CD4-positive, alpha-beta T cell treated with Interleukin-4 for 4 hours (primary cell): ENCODE measurements around the gene GORASP2.

Experiments
- DNase-seq: peaks from one replicate; pipeline ENCODE4 v3.0.0-alpha.2; 2020

GORASP2 gene

DNA sequence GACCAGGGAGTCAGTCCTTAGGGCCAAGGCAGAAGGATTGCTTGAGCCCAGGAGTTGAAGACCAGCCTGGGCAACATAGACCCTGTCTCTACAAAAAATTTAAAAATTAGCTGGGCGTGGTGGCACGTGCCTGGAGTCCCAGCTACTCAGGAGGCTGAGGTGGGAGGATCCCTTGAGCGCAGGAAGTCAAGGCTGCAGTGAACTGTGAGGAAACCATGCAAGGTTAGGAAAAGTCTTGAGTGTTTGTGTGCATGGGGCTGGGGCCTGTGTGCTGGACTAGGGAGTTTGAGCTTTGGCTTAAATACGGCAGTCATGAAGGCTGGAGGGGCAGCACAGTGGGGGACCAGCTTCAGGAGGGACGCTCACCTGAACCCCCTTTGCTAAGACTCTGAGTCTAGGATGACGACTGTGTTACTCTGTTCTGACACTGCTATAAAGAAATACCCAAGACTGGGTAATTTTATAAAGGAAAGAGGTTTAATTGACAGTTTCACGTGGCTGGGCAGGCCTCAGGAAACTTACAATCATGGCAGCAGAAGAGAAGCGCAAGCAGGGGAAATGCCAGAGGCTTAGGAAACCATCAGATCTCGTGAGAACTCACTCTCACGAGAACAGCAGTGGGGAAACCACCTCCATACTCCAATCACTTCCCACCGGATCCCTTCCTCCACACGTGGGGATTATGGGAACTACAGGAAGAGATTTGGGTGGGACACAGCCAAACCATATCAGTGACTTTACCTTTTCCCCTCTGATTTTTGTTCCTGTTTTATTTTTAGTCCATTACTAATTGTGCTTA, 39.4 kb downstream of the GORASP2 start:
- DNase-seq, result no peak

DNA sequence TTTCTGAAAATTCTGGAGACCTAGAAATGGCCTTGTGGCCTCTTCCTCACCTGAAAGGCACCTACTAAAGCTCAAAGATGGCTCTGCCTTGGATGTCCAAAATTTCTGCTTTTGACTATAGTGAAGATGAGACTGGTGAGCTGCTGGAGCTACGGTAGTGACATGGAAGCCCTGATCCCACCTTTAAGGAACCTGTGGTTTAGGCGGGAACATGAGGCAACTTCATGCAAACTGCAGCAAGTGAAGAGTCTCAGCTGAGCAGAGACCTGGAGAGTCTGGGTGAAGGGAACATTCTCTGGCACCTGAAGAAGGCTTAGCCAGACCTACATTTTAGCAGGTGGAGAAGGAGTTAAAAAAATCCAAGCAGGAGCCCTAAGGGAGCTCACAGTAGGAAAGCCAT, 40.0 kb downstream of the GORASP2 start:
- DNase-seq, result no peak

DNA sequence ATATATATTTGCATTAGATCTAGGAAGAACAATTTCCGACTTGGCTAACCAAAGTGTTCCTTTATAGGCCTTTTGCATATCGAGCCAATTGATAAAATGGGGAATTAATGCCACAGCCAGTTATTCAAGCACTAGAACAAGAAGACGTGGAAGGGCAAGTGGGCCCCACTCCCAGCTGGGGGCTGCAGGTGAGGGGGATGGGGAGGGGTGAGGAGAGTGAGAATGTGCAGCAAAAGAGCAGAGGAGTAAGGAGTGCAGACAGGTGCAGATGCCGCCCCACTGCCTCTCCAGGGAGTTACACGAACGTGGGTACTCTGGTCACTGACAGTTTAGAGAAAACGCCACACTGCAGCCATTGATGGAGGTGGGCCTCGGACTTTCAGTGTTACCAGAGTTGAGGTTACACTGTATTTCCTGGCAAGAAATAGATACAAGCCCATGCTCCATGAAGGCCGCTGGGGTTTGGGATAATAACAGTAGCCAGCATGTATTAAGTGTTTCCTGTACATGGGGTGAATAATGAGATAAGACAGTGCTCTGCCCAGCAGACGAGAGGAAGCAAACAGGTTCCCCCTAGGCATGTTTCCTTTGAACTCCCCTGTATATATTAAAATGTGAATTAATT, 40.9 kb downstream of the GORASP2 start:
- no peak for DNase-seq

DNA sequence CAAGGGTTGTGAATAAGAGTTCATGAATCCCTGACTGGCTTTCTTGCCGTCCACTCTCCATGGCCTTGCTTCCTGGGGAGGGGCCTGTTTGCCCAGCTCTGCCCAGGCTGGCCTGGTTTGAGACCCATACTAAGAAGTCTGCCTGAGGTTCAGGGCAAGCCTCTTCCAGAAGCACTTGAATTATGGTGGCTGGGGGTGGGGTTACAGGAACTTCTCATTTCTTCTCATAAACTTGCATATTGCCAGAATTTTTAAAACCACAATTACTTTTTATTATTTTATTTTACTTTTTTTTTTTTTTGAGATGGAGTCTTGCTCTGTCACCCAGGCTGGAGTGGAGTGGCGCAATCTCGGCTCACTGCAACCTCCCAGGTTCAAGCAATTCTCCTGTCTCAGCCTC, 42.0 kb downstream of the GORASP2 start:
- DNase-seq, result no peak

DNA sequence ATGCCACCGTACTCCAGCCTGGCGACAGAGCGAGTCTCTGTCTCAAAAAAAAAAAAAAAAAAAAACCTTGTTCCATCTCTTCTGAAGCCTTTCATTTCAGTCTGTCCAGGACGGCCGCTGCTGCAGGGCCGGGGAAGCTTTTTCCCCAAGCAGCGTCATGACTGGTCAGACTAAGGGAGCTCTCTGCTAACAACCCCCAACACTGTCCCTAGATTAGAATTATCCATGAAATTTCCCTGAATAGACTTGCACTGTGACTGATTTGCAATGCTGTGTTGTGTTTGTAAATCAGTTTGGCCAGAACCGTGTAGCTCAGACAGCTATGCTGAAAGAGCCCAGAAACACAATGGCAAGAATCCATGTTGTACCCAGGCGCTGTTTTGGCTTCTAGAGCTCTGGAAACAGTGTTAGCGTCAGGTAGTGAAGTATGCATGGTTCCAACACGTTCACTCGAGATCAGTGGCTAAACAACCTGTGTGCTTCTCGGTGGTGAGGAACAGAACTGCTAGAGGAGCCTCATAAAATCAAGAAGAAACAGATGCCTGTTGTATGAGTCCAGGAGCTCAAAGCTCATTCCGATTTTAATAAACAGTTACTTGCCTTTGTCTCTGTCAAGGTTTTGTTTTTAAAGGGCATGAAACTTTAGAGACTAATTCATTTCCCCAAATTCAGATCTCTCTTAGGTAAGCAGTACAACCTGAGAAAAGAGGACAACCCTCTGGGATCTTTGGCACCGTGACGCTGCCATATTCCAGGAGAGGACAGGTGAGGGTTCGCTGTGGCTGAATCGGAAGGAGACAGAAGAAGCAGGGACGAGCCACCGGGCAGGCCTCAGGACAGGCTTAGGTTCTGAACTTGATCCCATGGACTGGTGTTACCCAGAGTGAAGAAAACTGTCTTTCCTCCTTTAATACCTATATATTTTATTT, 43.5 kb downstream of the GORASP2 start:
- DNase-seq, result no peak

DNA sequence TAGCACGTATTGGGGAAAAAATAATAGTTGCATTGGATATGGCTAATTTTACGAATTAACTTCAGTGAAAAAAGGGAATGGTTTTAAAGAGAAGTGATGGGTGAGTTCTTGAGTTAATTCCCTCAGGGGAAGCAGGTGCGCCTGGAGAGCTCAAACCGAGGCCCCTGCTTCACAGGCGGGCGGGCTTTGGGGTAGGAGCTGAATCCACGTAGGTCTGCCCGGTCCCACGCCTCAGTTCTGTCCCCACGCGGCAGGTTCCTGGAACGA, 44.1 kb downstream of the GORASP2 start:
- no peak for DNase-seq

DNA sequence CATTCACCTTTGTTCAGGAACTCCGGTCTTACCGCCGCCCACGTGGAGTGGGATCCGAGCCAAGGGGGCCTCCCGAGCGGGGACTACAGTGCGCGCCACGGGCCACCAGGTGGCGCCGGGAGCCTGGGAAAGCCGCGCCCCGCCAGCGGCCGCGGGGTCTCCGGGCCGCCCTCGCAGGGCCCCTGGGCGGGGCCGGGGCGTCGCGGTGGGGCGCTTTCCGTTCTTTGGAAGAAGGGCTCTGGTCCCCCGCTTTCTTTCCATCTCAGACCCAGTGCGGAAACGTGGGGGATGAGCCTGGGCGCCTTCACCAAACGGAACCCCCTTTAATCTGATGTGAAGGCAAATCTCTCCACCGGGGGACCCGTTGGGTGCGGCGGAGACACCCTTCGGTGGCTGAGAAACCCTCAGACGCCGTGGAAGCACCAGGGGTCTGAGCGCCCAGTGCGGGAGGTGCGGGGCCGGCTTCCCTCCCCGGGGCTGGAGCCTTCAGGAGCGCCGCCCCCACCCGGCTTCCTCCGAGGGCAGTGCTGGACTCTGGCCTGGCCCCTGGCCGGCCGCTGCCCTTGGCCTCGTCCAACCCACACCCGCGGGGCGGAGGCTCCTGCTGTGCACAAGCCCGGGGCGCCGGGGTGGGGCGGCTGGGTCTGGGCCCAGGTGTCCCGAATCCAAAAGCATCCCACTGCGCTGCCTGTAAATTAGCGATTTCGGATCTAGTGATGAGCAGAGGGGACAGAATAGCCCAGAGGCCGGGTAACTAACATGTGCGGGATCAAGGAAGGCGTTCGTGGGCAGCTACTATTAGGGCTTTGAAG, 44.6 kb downstream of the GORASP2 start:
- peak; percentile 85 for DNase-seq

DNA sequence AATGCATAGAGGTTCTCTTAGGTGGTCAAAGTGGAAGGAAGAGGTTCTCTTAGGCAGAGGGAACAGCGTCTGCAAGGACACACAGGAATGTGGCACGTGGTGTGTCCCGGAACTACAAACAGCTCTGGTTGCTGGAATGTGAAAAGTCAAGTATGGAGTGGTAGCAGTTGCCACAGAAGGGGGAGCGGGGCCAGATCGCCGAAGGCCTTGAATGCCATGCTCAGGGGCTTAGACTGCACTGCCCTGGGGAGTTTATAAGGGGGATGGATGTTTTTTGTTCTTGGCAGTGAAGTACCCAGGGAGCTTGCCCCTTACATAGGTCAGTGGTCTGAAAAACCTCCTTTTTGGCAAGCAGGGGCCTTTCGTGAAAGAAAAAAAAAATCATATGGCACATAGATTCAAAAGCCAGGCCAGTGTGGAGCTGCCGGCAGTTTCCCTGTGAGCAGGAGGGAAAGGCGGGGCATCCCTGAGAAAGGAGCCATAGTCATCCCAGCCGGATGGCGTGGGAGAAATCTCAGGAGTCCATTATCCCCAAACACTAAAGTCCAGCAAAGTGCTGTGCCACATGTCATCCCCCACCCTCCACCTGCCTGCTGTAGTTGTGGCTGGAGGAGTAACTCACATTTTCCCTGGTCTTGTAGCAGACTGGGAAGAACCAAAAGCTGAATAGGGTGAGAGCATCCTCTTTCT, 45.4 kb downstream of the GORASP2 start:
- DNase-seq, result no peak

DNA sequence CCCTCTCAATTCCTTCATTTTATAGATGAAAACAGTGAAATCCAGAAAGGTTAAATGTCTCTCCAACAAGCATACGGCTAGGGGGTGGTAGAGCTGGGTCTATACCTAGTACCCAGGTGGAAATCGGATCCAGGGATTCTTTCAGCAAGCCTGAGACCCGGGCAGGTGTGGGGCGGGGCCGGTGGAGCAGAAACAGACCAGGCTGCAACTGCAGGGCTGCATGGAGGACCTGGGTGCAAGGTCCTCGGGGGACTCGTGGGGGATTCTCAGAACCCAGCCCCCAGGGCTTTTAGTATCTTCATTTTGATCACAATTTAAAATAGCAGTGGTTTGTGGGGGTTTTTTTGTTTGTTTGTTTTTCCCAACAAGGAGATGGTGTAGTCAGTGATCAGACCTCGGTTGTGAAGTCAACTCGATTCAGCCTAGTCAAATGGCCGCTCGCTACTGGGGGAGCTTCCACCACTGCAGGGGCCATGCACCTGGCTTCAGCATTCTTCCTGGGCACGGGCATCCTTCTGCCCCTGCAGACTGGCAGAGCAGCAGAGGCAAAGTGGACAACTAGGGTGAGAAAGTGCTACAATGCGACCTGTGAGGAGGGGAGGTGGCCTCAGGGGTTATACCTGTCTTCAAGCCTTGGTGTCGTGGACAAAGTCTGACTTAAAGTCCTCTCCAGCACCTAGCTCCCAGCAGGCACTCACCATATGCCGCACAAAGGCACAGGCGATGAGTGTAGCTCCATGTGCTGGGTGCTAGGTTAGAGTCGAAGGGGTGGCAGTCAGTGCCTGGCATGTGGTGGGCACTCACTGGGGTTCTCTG, 46.3 kb downstream of the GORASP2 start:
- DNase-seq, result no peak

DNA sequence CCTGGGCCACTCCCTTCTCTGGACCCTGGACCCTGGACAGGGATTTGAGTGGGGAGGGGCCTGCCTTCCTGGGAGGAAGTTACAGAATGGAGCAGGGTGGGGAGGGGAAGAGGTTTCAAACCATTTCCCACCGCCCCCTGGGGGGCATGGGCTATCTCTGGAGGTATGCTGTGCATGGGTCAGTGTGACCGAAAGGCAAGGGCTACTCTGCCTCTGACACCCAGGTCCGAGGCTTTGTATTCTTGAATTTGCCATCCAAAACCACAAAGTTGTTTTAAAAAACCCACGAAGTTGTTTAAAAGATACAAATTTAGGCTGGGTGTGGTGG, 46.9 kb downstream of the GORASP2 start:
- no peak for DNase-seq

DNA sequence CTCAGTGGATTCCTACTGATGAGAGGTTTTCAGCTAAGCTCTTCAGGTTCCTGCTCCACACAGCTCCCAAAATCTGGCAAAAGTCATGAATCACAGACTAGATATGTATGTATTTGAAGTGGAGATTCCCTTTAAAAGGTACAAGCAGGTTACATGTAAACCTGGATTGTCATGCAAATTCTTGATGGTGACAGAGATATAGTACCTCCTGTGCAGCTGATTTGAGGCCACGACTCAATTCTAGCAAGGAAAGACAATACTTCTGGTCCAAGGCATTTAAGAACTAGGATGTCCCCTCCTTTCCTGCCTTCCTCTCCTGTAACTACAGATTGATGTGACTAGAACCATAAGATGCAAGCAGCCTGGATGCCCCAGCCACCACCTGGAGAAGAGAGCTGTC, 55.0 kb downstream of the GORASP2 start:
- no peak for DNase-seq

DNA sequence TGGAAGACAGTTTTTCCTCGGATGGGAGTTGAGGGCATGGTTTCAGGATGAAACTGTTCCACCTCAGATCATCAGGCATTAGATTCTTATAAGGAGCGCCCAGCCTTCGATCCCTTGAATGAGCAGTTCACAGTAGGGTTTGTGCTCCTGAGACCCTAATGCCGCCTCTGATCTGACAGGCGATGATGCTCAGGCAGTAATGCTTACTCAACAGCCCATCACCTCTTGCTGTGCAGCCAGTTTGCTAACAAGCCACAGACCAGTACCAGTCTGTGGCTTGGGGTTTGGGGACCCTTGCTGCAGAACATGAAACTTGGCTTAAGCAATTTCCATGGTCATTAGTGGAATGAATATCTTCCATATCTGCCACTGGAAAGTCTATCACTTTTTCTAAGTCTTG, 56.4 kb downstream of the GORASP2 start:
- no peak for DNase-seq

DNA sequence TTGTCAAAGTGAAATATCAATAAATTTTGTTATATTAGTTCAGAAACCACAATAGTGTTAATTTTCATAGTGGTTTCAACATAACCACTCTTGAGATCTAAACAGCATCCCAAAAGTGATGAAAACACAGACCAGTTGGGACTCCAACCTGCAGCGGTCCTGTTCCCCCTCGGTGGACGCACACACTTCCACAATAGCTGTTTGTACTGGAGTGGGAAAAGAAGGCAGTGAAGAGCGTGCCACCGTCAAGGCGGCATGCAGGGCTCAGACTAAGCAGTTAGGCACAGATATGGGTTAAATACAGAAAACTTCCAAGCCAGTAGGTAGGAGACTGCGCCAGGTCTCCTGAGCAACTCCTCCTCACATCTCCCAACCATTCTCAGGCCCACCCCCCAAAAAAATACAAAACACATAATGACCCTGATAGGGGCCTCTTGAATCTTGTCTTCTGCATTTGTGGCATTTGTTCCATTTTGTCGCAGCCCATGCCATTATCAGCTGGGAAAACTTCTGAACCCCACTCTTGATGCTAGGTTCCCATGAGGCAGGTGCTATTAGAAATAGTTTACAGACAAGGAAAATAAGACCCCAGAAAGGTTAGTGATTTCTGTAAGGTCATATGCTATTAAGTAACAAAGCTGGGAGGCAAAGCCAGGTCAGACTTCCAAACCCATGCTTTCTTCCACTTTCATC, 57.7 kb downstream of the GORASP2 start:
- no peak for DNase-seq

DNA sequence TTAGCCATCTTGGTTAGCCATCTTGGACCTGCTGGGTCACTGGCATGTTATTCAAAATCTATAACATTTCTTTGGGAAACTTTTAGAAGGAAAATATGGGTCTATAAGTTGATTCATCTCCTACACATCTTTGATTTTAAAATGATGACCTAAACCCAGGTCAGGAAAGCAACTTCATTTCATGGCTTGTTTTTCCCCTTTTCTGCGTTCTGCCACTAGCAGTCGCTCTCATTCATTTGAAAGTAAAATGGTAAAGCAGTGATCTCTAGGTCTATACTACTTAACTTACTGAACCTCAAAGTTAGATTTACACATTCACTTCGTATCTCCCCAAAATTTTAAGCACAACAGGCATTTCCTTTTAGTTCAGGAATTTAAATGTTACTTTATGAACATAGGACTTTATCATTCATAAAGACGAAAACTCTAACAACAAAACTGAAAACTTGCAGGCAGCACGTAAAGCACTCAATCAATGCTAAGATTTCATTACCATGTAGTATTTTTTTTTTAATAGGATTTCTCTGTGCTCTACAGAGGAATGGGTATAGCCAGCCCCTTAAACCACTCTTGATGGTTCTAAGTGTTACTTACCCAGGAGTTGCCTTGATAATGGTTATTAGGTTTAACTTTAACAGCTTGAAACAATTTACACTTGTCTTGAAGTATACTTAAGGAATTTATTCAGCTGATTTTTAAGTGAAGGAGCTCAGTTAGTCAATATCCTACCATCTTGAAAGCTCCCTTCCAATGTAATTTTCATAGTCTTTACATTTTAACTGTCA, 62.5 kb downstream of the GORASP2 start:
- DNase-seq, result no peak

DNA sequence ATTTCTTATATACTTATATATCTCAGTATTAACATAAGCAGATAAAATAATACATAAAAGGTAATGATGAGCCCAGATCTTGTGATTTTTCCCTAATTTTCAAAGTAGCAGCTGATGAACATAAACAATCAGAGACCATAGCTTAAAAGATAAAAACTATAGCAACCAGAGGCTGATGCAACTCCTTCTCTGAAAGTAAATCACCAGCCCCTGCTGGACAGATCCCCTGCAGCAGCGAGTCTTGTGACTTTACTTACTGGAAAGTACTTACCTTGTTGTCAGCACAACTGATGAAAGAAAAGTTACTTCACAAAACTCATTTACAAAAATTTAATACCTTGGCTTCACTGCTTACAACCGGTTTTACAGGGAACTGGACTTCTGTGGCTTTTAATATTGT, 67.3 kb downstream of the GORASP2 start:
- DNase-seq, result no peak

DNA sequence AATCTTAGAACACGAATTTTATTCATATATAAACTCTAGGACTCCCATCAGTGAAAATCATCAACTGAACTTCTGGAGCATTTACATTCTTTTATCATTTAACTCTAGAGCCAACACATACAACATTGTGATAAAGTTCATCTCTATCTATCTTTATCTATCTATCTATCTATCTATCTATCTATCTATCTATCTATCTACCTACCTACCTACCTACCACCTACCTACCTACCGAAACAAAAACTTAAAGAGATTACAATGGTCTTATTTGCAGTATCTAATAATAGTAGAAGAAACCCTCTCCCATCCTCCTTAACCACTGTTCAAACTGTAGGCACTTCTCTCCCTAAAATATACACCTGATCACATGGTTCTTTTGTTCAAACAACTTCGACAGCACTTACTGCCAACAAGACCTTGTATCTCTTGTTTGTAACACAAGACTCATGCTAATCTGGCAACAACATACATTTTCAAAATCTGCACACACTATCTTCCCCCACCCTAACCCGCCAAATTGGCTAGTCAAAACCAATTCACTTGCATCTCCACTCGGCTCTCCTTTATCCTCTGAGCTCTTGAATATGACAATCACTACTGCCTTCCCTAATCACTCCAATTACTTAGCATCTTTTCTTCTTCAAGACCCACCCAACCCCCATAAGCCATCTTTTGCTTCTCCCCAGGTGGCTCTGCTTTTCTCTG, 69.0 kb downstream of the GORASP2 start:
- DNase-seq, result no peak

DNA sequence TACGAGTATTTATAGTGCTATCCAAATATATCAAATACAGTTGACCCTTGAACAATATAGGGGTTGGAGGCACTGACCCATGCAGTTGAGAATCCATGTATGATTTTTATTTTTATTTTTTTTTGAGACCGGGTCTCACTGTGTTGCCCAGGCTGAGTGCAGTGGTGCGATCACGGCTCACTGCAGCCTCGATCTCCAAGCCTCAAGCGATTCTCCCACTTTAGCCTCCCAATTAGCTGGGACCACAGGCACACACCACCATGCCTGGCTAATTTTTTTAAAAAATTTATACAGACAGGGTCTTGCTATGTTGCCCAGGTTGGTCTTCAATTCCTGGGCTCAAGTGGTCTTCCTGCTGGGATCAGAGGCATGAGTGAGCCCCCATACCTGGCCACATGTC, 70.6 kb downstream of the GORASP2 start:
- DNase-seq, result no peak

DNA sequence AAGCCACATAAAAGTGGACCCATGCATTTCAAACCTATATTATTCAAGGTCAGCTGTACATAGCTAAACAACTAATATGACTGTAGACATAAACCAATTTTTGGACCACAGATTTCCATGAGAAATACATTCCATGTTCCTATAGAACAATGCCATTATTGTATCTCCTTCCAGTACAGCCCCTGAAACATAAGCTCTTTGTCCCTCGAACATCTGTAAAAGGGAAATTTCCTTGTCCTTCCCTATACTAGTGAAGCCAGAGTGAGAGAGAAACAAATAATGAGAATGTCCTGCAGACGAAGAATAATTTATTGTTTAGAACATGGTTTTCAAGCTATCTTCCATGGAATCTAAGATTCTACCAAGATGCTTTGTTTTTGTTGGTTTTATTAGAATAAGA, 75.3 kb downstream of the GORASP2 start:
- no peak for DNase-seq

DNA sequence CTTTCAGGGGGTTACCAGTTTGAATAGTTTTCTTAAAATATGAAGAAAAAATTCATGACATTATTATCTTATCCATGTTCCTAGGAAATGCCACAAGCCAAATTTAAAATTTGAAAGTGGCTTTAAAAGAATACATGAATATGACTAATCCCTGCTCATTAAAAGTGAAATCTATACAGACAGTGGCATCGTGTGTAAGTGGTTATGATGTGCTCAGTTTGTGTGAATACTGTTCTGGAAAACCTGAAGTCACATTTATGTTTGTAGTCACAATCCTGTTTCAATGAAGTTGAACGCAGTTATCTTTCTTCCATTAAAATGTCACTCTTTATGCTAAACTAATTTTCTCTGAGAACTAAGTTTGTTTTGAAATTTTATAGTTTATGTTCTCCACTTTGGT, 75.8 kb downstream of the GORASP2 start:
- no peak for DNase-seq
